CD1c-positive myeloid dendritic cell (primary cell): ENCODE data around the gene INPP5B.

Source experiments
- DNase-seq: peaks from one replicate; pipeline ENCODE4 v3.0.0-alpha.2; 2016; ENCODE audit errors: extremely low spot score

Gene INPP5B

DNA sequence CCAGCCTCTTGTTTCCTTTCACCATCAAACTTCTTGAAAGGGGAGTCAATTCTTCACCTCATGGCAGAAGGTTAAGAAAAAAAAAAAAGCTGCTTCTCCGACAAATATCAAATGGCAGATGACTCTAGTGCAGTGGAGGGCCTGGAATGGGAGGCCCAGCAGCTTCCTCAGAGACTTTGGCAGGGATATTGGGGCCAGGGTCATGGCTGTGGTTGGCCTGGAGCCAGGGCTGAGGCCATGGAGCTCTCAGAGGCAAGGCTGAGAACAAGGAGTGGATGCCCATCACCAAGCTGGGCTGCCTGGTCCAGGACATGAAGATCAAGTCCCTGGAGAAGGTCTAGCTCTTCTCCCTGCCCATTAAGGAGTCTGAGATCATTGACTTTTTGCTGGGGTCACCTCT is 106.1 kb downstream of the INPP5B start:
- DNase-seq, result no peak

- no peak for DNase-seq
These were observed 107.2 kb downstream of the INPP5B start for GRCh38 chr1:37839676-37840075.

GRCh38 chr1:37836788-37837187 is 110.1 kb downstream of the INPP5B start:
- DNase-seq, result no peak

DNA sequence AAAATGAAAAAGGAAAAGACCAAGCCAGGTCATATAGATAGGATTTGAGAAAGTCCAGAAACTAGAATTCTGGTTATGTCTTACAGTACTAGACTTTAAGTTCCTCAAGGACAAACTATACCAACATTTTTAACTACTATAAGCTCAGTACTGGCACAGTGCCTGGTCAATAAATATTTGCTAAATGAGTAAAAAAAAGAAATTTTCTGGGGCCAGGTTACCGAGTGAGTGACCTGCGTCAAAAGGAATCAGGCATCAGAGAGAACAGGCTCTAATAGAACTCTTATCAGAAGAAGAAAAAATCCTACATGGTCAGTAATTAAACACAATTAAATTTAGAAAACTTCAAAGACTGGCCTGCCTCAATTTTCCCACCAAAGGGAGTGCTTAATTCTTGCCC is 115.0 kb downstream of the INPP5B start:
- no peak for DNase-seq

DNA sequence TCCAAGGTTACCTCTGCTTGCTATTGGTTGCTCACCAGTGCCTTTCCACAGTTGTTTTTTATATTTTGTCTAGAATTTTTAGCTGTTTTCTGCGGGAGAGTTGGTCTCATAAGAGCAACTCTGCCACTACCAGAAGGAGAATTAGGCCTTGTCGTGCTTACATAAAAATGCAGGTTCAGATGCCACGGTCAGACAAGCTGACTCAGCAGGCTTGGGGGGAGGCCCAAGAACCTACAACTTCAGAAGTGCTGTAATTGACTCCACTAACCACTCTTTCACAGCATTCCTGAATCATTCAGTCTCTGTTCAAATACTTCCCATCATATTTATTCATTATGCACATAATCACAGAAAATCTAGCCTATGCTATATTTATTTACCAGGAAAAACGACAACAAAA is 115.7 kb downstream of the INPP5B start:
- no peak for DNase-seq

DNA sequence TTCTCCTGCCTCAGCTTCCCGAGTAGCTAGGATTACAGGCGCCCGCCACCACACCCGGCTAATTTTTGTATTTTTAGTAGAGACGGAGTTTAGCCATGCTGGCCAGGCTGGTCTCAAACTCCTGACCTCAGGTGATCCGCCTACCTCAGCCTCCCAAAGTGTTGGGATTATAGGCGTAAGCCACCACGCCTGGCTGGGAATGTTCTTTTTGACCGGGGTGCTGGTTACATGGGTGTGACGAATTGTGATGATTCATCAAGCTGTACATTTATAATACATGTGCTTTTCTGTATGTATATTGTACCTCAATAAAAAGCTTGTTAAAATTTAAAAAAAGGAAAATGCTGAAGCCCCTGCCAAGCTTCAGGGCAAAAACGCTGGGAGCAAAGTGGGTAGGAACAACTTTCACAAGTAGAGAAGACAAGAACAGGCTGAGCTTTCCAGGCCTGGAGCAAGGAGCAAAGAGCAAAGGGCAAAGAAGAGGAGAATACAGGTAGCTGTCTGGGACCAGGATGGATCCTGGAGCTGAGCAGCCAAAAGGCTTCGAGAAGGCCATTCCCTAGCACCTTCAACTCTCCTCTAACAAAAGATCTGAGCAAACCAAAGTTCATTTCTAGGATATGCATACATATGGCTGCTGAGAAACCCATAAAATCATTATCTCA is 118.3 kb downstream of the INPP5B start:
- no peak for DNase-seq

GRCh38 chr1:37825506-37825905 is 121.3 kb downstream of the INPP5B start:
- peak; percentile 78 for DNase-seq

DNA sequence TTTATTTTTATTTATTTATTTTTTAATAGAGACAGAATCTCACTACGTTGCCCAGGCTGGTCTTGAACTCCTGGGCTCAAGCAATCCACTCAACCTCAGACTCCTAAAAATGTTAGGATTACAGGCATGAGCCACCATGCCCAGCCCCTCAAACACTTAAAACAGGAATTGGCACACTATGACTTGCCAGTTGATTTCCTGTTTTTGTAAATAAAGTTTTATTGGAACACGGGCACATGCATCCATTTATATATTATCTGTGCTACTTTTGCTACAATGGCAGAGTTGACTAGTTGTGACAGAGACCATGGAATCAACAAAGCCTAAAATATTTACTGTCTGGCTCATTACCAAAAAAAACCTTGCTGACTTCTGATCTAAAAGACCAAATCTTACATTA is 122.9 kb downstream of the INPP5B start:
- peak; percentile 42 for DNase-seq

- DNase-seq, result peak; percentile 52
These were observed 123.7 kb downstream of the INPP5B start for GRCh38 chr1:37822906-37823815.

- DNase-seq, result peak; percentile 36
These were observed 125.4 kb downstream of the INPP5B start for GRCh38 chr1:37821481-37821880.

- no peak for DNase-seq
These were observed 129.4 kb downstream of the INPP5B start for GRCh38 chr1:37817481-37817880.

DNA sequence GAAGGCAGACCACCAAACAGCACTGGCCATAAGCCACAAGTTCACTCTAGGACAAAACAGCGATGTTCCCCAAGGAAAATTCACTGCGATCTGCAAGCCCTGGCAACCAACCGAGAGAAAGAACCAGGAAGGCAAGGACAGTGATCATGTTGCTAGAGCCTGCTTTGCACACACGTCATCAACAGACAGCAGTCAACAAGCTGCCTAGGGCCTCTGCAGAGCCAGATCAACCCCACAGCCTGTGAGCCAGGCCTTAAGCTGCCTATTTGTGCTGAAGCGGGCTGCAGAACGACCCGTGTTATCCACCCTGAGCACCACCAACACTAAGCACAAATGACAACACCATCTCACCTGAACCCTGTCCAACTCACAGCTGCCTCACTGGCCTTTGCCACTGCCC is 132.6 kb downstream of the INPP5B start:
- DNase-seq, result no peak

DNA sequence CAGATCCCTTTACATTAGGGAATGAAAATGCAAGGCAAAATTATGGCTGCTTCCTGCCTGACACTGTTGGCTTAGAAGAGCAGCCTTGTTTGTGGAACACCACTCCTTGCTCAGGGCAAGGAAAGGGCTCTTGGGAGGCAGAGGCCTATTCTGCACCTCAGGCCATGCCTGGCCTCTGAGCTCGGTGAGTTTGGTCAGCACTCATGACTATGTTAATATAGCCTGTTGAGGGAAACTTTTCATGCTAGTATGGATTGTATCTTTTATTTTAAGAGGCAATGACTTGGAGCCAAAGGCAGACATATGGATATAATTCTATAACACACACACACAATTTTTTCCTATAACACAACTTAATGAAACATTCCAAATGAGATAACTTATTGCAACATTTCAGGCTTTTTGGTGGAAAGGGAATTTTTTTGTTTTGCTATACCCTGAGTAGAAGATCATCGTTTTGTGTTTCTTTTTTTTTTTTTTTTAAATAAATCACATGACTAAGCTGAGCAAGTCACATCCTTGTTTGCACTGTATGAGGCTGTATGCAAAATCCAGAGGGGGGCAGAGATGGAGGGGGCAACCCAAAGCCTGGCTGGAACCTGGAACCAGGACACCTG is 133.2 kb downstream of the INPP5B start:
- no peak for DNase-seq

DNA sequence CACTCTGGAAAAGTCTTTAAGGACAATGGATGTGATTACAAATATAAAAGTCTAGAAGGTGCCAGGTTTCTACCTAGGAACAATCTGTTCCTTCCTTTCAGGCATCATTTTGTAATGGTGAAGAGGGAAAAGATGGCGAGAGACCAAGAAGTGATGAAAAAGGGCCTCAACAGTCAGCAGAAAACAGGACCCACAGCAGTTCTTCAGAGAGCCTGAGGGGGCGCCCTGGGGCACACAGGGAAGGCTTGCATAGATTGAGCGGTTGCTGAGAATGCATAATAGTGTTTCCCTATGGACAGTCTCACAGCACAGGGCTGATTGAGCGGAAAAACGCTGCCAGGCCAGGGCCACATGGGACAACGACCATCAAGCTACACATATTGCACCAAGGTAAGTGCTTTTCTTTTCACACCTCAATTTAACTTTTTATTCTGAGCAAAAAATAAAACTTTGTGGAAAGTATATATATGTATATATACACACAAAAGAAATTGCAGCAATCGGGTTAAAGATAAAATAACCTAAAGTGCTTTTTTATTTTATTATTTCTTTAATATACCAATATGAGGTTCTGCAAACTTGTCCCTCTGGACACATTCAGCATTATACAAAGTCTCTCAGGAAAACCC is 135.7 kb downstream of the INPP5B start:
- peak; percentile 79 for DNase-seq
